Mucosa of stomach (tissue), 1 donor: ENCODE measurements around the gene DDX10.

Experiments used
- H3K27me3 ChIP-seq: one replicate; pipeline ENCODE4 v1.7.0; 2013; ENCODE audit warnings: mild to moderate bottlenecking, low read length; ENCODE audit not compliant: control insufficient read depth, insufficient read depth
- H3K36me3 ChIP-seq: one replicate; pipeline ENCODE4 v1.7.0; 2013; ENCODE audit warnings: low read length; ENCODE audit not compliant: control insufficient read depth, insufficient read depth
- H3K4me1 ChIP-seq: one replicate; pipeline ENCODE4 v1.7.0; 2013; ENCODE audit warnings: mild to moderate bottlenecking, low read length; ENCODE audit not compliant: control insufficient read depth, insufficient read depth
- H3K4me3 ChIP-seq: one replicate; pipeline ENCODE4 v1.7.0; 2013; ENCODE audit warnings: low read length
- H3K9ac ChIP-seq: one replicate; pipeline ENCODE4 v1.7.0; 2013; ENCODE audit warnings: mild to moderate bottlenecking, low read length, moderate library complexity
- H3K9me3 ChIP-seq: one replicate; pipeline ENCODE4 v1.7.0; 2013; ENCODE audit warnings: mild to moderate bottlenecking, low read length, moderate library complexity; ENCODE audit not compliant: control insufficient read depth
- donor health status: Pancreatic carcinoma.

The DDX10 gene

GRCh38 chr11:108788565-108789199, 123.8 kb downstream of the DDX10 start:
- no peak overlapping the region for H3K9ac ChIP-seq
- no peaks in the 10 kb centered on the region for H3K9me3 ChIP-seq
- no peaks in the 10 kb centered on the region for H3K27me3 ChIP-seq
- H3K4me1 ChIP-seq = no peaks in the 10 kb centered on the region
- no peak overlapping the region for H3K4me3 ChIP-seq
- H3K36me3 ChIP-seq = no peaks in the 10 kb centered on the region

GRCh38 chr11:108790501-108791299, 125.8 kb downstream of the DDX10 start:
- Histone ChIP-seq H3K9me3 (no peaks in the 10 kb centered on the region), H3K36me3 (no peaks in the 10 kb centered on the region), H3K4me3 (no peak overlapping the region), H3K9ac (no peak overlapping the region), H3K4me1 (no peaks in the 10 kb centered on the region), H3K27me3 (no peaks in the 10 kb centered on the region)

- Histone ChIP-seq H3K9me3 (no peaks in the 10 kb centered on the region), H3K36me3 (no peaks in the 10 kb centered on the region), H3K4me3 (no peak overlapping the region), H3K4me1 (no peaks in the 10 kb centered on the region), H3K9ac (no peak overlapping the region), H3K27me3 (no peaks in the 10 kb centered on the region)
Measured at GRCh38 chr11:108793138-108793537, 128.3 kb downstream of the DDX10 start.

GRCh38 chr11:108793611-108794010, 128.7 kb downstream of the DDX10 start:
- Histone ChIP-seq H3K9me3 (no peaks in the 10 kb centered on the region), H3K9ac (no peak overlapping the region), H3K4me1 (no peaks in the 10 kb centered on the region), H3K36me3 (no peaks in the 10 kb centered on the region), H3K27me3 (no peaks in the 10 kb centered on the region), H3K4me3 (no peak overlapping the region)

- Histone ChIP-seq H3K9me3 (no peaks in the 10 kb centered on the region), H3K9ac (no peak overlapping the region)
Measured at GRCh38 chr11:108796551-108796950, 131.7 kb downstream of the DDX10 start.

GRCh38 chr11:108797578-108798100, 132.8 kb downstream of the DDX10 start:
- Histone ChIP-seq H3K9ac (no peak overlapping the region), H3K27me3 (no peaks in the 10 kb centered on the region), H3K9me3 (no peaks in the 10 kb centered on the region), H3K4me3 (no peak overlapping the region), H3K4me1 (no peaks in the 10 kb centered on the region), H3K36me3 (no peaks in the 10 kb centered on the region)

More at GRCh38 chr11:108796551-108796950, 131.7 kb downstream of the DDX10 start:
- Histone ChIP-seq H3K36me3 (no peaks in the 10 kb centered on the region), H3K4me3 (no peak overlapping the region), H3K4me1 (no peaks in the 10 kb centered on the region), H3K27me3 (no peaks in the 10 kb centered on the region)

- Histone ChIP-seq H3K9me3 (no peaks in the 10 kb centered on the region), H3K4me3 (no peak overlapping the region), H3K36me3 (no peaks in the 10 kb centered on the region), H3K4me1 (no peaks in the 10 kb centered on the region), H3K27me3 (no peaks in the 10 kb centered on the region), H3K9ac (no peak overlapping the region)
Measured at GRCh38 chr11:108802492-108802891, 137.6 kb downstream of the DDX10 start.

- H3K27me3 ChIP-seq = no peaks in the 10 kb centered on the region
- H3K4me1 ChIP-seq = no peaks in the 10 kb centered on the region
- H3K4me3 ChIP-seq = no peak overlapping the region
- H3K36me3 ChIP-seq = no peaks in the 10 kb centered on the region
- no peaks in the 10 kb centered on the region for H3K9me3 ChIP-seq
- H3K9ac ChIP-seq = no peak overlapping the region
Measured at GRCh38 chr11:108803776-108804175, 138.9 kb downstream of the DDX10 start.

- Histone ChIP-seq H3K27me3 (no peaks in the 10 kb centered on the region), H3K36me3 (no peaks in the 10 kb centered on the region), H3K4me1 (no peaks in the 10 kb centered on the region), H3K9ac (no peak overlapping the region), H3K9me3 (no peaks in the 10 kb centered on the region), H3K4me3 (no peak overlapping the region)
Measured at GRCh38 chr11:108804511-108804910, 139.6 kb downstream of the DDX10 start.

GRCh38 chr11:108805030-108805429, 140.2 kb downstream of the DDX10 start:
- Histone ChIP-seq H3K9me3 (no peaks in the 10 kb centered on the region), H3K27me3 (no peaks in the 10 kb centered on the region), H3K9ac (no peak overlapping the region), H3K36me3 (no peaks in the 10 kb centered on the region), H3K4me3 (no peak overlapping the region), H3K4me1 (no peaks in the 10 kb centered on the region)

GRCh38 chr11:108807262-108807661, 142.4 kb downstream of the DDX10 start:
- Histone ChIP-seq H3K36me3 (no peaks in the 10 kb centered on the region), H3K4me3 (no peak overlapping the region), H3K27me3 (no peaks in the 10 kb centered on the region), H3K9ac (no peak overlapping the region), H3K4me1 (no peaks in the 10 kb centered on the region), H3K9me3 (no peaks in the 10 kb centered on the region)

GRCh38 chr11:108813086-108813485, 148.2 kb downstream of the DDX10 start:
- H3K9me3 ChIP-seq = no peaks in the 10 kb centered on the region
- H3K4me3 ChIP-seq = no peak overlapping the region
- H3K9ac ChIP-seq = no peak overlapping the region
- H3K27me3 ChIP-seq = no peaks in the 10 kb centered on the region
- no peaks in the 10 kb centered on the region for H3K36me3 ChIP-seq
- H3K4me1 ChIP-seq = peaks cover 6% of the 10 kb centered on the region
